ENCODE results near the gene ZYX. TPM values are rescaled to one million over a fixed set of nuclear protein-coding genes. Genes with fewer than 3 reads are reported as not detected.
"Not testable (repeated sequence)": the region's sequence is repeated elsewhere in the genome, so short reads cannot be mapped to it uniquely, and the experiment has no call there.

Gene ZYX
- total RNA-seq, 4 donors from 2014 or later = 46.3 to 73.0 (median 59.3) TPM

DNA sequence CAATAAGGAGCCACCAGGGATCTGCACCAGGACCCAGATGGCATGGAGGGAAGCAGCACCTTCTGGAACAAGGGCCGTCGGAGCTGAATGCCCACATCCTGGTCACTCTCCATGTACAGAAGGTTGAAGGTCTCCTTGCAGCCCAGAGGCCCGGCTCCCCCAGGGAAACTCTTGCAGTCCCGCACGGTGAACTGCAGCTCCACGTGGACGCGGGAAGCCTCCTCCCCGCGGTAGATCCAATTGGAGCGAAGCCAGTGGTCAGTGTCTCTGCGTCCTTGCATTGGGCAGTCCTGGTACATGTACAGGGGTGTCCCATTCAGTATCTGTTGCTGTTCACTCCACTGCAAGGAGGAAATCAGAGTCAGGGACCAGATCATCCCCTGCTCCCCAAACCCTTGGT is 20.1 kb downstream of the ZYX start:
- no peak for DNase-seq (ENCODE audit: low spot score in 2 of 2)
- 85% methylated on average over 10 of the region's 12 CpGs for WGBS
- Histone ChIP-seq H3K27ac (no peak overlapping the region), H3K36me3 (peaks cover 23% of the 10 kb centered on the region), H3K27me3 (no peaks in the 10 kb centered on the region), H3K4me3 (no peak overlapping the region), H3K4me1 (peaks cover 8% of the 10 kb centered on the region), H3K9me3 (no peaks in the 10 kb centered on the region)
- TF ChIP-seq POLR2AphosphoS5 (IDR thresholded peaks at IDR 0.05) (no peak), POLR2A (IDR thresholded peaks at IDR 0.05) (no peak), EP300 (IDR thresholded peaks at IDR 0.05) (no peak)
- TF ChIP-seq, protein P1, sequence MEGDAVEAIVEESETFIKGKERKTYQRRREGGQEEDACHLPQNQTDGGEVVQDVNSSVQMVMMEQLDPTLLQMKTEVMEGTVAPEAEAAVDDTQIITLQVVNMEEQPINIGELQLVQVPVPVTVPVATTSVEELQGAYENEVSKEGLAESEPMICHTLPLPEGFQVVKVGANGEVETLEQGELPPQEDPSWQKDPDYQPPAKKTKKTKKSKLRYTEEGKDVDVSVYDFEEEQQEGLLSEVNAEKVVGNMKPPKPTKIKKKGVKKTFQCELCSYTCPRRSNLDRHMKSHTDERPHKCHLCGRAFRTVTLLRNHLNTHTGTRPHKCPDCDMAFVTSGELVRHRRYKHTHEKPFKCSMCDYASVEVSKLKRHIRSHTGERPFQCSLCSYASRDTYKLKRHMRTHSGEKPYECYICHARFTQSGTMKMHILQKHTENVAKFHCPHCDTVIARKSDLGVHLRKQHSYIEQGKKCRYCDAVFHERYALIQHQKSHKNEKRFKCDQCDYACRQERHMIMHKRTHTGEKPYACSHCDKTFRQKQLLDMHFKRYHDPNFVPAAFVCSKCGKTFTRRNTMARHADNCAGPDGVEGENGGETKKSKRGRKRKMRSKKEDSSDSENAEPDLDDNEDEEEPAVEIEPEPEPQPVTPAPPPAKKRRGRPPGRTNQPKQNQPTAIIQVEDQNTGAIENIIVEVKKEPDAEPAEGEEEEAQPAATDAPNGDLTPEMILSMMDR (IDR thresholded peaks at IDR 0.05) = no peak

DNA sequence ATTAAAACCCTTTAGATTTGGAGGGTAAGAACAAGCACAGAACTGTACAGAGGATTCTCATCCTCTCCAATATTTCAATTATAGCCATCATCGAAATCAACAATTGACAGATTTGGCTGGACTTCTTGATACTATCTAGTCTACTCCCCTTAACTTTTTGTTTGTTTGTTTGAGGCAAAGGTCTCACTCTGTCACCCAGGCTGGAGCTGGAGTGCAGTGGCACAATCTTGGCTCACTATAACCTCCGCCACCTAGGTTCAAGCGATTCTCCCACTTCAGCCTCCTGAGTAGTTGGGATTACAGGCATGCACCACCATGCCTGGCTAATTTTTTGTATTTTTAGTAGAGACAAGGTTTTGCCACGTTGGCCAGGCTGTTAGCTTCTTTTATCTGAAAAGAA is 21.1 kb downstream of the ZYX start:
- WGBS = 87% methylated on average over 4 of the region's 4 CpGs
- not testable (repeated sequence) for DNase-seq (ENCODE audit: low spot score in 2 of 2); H3K27ac ChIP-seq; H3K9me3 ChIP-seq; H3K27me3 ChIP-seq; H3K4me3 ChIP-seq
- H3K36me3 ChIP-seq = peaks cover 23% of the 10 kb centered on the region
- peaks cover 13% of the 10 kb centered on the region for H3K4me1 ChIP-seq

DNA sequence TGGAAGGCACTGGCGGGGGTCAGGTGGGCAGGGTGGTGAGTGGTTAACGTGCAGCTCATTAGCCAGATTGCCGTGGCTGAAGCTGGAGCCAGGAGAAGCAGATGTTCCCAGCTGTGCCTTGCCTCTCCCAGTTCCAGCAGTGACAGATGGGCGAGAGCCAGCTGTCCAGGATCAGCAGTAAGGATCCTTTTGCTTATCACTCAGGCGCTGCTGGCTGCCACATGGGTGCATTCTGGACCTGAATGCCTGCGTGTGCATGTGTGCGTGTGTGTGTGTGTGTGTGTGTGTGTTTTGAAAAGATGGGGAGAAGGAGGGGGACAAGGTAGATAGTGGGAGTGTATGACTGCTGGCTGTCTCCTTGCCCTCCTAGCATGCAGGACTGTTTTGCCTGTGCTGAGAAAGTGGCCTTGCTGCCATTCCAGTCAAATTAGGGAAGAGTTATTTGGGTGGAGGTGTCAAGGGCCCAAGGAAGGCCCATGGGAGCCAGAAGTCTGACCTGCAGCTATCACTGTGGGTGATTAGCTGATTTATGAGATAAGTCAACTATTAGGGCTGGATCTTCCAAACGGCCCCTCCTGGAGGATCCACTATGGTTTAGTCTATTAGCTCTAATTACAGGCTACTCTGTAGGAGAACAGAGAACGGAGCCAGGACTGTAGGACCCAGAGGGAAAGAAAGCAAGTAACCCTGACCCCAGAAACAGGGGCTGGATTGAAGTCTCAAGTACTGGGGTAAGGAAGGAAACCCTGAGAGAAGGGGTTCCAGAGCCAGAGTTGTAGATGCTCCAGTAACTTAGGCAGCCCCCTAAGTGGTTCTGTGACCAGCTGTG is 24.2 kb downstream of the ZYX start:
- H3K36me3 ChIP-seq = no peaks in the 10 kb centered on the region
- H3K4me3 ChIP-seq = no peak overlapping the region
- H3K9me3 ChIP-seq = no peaks in the 10 kb centered on the region
- peaks cover 38% of the 10 kb centered on the region for H3K4me1 ChIP-seq
- 64% methylated on average over 8 of the region's 9 CpGs for WGBS
- no peak for DNase-seq (ENCODE audit: low spot score in 2 of 2)
- no peak overlapping the region for H3K27ac ChIP-seq
- no peak for TF ChIP-seq POLR2A (IDR thresholded peaks at IDR 0.05)
- no peak for TF ChIP-seq POLR2AphosphoS5 (IDR thresholded peaks at IDR 0.05)
- TF ChIP-seq EP300 (IDR thresholded peaks at IDR 0.05) = no peak
- TF ChIP-seq, protein P1 (IDR thresholded peaks at IDR 0.05) = no peak
- no peaks in the 10 kb centered on the region for H3K27me3 ChIP-seq

DNA sequence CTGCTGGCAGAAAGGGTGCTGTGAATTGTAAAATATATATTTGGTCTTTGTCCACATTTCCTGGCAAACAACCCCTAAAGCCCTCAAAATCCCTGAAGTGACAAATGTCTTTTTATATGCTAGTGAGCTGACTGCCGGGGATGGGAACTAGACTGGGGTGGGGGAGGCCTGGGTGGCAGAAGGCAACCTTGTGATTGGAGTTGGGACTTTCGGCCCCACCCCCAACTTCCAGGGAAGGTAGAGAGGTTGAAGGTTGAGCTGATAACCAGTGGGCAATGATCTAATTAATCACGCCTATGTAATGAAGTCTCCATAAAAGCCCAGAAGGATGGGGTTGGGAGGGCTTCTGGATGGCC is 24.8 kb downstream of the ZYX start:
- no peak overlapping the region for H3K27ac ChIP-seq
- no peaks in the 10 kb centered on the region for H3K27me3 ChIP-seq
- no peak overlapping the region for H3K4me3 ChIP-seq
- DNase-seq (ENCODE audit: low spot score in 2 of 2) = no peak
- TF ChIP-seq, protein P1 (IDR thresholded peaks at IDR 0.05) = no peak
- TF ChIP-seq EP300 (IDR thresholded peaks at IDR 0.05) (no peak), POLR2A (IDR thresholded peaks at IDR 0.05) (no peak), POLR2AphosphoS5 (IDR thresholded peaks at IDR 0.05) (no peak)
- no peaks in the 10 kb centered on the region for H3K9me3 ChIP-seq
- H3K4me1 ChIP-seq = peaks cover 44% of the 10 kb centered on the region
- WGBS = 85% methylated on average over 3 of the region's 3 CpGs
- no peaks in the 10 kb centered on the region for H3K36me3 ChIP-seq

DNA sequence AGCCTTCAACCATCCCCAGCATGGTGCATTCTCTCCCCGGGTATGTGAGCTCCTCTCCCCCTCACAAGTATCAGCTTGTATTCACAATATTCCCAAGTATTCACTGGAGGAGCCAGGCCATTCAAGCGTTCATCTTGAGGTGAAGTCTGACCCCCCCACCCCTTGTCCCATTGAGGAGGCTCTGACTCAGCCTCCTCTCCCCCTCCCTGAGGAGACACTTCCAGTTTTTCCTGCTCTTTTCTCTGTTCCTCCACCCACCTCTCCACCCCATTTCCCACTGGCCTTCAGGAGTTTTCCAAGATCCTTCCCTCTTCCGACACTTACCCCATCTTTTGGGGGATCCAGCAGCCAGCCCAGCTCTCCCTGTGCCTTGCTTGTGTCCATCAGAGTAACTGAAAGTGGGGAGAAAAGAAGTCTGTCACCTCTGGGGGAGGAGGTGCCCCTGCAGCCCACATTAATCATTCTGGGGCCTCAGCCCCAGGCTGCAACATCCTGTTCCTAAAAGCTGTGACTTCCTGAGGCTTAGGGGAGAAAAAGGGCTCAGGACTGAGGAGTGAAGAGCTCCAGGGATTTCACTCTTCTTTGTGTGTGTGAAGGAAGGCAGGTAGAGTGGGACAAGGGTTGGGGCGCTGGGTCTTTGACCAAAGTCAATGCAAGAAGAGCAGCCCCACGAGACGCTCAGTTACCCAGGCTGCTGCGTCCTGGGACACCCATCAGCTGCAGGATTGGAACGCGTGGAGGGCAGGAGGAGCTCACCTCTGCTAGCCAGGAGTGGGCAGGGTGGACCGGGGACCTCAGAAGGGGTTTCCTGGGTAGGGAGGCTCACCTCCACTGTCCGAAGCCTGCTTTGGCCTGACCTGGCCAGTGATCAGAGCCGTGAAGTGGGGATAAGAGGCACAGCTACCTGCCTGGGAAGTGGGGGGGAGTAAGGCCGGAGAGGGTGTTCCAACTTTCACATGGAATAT is 26.4 kb downstream of the ZYX start:
- Histone ChIP-seq H3K4me1 (peaks cover 46% of the 10 kb centered on the region), H3K27me3 (no peaks in the 10 kb centered on the region), H3K36me3 (no peaks in the 10 kb centered on the region), H3K9me3 (no peaks in the 10 kb centered on the region), H3K4me3 (peak overlapping the region; percentile 54), H3K27ac (no peak overlapping the region)
- WGBS = 27% methylated on average over 13 of the region's 13 CpGs
- DNase-seq (ENCODE audit: low spot score in 2 of 2) = peak in 1 of 2 donors; percentile 55
- TF ChIP-seq EP300 (IDR thresholded peaks at IDR 0.05) (no peak), POLR2A (IDR thresholded peaks at IDR 0.05) (no peak)
- TF ChIP-seq, protein P1 (IDR thresholded peaks at IDR 0.05) = no peak

Measured in suprapubic skin (tissue), 4 donors.